Rectal smooth muscle tissue (tissue), 1 donor: Measurements from ENCODE around the gene FHIP1A.
A peak's percentile ranks its signal among the peaks of the same experiment; 100 is the strongest.
"Not testable (repeated sequence)": the region's sequence is repeated elsewhere in the genome, so short reads cannot be mapped to it uniquely, and the experiment has no call there.

Experiments used
- H3K27ac ChIP-seq: one replicate; pipeline ENCODE4 v1.7.0; 2013; ENCODE audit warnings: low read depth, low read length, inconsistent platforms
- H3K27me3 ChIP-seq: one replicate; pipeline ENCODE4 v1.7.0; 2013; ENCODE audit warnings: low read length; ENCODE audit not compliant: control insufficient read depth, insufficient read depth
- H3K36me3 ChIP-seq: one replicate; pipeline ENCODE4 v1.7.0; 2013; ENCODE audit warnings: low read length; ENCODE audit not compliant: control insufficient read depth, insufficient read depth
- H3K4me1 ChIP-seq: one replicate; pipeline ENCODE4 v1.7.0; 2013; ENCODE audit warnings: low read length; ENCODE audit not compliant: control insufficient read depth, insufficient read depth
- H3K4me3 ChIP-seq: one replicate; pipeline ENCODE4 v1.7.0; 2013; ENCODE audit warnings: low read length
- H3K9ac ChIP-seq: one replicate; pipeline ENCODE4 v1.7.0; 2013; ENCODE audit warnings: low read length

Gene FHIP1A

DNA sequence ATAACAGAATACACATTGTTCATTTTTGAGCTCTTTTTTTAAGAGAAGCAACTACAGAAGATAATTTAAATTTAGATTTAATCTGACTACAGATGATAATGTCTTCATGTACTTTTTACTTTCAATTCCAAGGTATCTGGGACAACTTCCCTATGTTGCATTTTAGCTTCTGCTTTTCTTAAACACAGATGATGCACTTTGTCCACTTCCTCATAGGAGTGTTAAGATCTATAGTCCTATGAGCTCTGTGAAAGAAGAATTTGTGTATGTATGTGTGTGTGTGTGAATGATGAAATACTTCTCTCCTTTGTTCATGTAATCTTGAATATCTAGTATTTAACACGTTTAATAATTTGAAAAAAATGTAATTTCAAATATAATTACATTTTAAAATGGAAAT is 5.3 kb upstream of the FHIP1A start:
- no peak overlapping the region for H3K27ac ChIP-seq
- H3K4me1 ChIP-seq = peaks cover 2% of the 10 kb centered on the region
- H3K36me3 ChIP-seq = no peaks in the 10 kb centered on the region
- H3K27me3 ChIP-seq = no peaks in the 10 kb centered on the region
- no peak overlapping the region for H3K4me3 ChIP-seq
- no peak overlapping the region for H3K9ac ChIP-seq

DNA sequence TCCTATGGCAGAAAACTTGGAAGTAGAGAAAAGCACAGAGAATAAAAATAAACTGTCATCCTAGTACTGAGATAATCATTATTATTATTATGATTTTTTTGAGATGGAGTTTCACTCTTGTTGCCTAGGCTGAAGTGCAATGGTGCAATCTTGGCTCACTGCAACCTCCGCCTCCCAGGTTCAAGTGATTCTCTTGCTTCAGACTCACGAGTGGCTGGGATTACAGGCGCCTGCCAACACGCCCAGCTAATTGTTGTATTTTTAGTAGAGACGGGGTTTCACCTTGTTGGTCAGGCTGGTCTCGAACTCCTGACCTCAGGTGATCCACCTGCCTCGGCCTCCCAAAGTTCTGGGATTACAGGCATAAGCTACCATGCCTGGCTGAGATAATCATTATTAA is 4.2 kb upstream of the FHIP1A start:
- H3K4me1 ChIP-seq = not testable (repeated sequence)

DNA sequence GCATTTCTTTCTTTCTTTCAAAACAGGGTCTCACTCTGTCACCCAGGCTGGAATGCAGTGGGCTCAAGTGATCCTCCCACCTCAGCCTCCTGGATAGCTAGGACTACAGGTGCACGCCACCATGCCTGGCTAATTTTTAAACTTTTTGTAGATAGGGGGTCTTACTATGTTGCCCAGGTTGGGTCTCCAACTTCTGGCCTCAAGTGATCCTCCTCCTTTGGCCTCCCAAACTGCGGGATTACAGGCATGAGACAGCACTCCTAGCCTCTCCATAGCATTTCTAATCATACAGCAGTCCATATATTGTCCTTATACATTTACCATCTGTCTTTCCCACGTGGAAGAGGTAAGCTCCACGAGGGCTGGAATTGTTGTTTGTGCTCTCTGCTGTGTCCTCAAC is 2.0 kb upstream of the FHIP1A start:
- Histone ChIP-seq H3K27ac (no peak overlapping the region), H3K36me3 (no peaks in the 10 kb centered on the region), H3K9ac (no peak overlapping the region), H3K4me1 (peaks cover 2% of the 10 kb centered on the region), H3K27me3 (no peaks in the 10 kb centered on the region), H3K4me3 (no peak overlapping the region)

More for the DNA sequence above, 4.2 kb upstream of the FHIP1A start:
- not testable (repeated sequence) for H3K4me3 ChIP-seq, H3K36me3 ChIP-seq, H3K27me3 ChIP-seq, H3K9ac ChIP-seq, H3K27ac ChIP-seq

DNA sequence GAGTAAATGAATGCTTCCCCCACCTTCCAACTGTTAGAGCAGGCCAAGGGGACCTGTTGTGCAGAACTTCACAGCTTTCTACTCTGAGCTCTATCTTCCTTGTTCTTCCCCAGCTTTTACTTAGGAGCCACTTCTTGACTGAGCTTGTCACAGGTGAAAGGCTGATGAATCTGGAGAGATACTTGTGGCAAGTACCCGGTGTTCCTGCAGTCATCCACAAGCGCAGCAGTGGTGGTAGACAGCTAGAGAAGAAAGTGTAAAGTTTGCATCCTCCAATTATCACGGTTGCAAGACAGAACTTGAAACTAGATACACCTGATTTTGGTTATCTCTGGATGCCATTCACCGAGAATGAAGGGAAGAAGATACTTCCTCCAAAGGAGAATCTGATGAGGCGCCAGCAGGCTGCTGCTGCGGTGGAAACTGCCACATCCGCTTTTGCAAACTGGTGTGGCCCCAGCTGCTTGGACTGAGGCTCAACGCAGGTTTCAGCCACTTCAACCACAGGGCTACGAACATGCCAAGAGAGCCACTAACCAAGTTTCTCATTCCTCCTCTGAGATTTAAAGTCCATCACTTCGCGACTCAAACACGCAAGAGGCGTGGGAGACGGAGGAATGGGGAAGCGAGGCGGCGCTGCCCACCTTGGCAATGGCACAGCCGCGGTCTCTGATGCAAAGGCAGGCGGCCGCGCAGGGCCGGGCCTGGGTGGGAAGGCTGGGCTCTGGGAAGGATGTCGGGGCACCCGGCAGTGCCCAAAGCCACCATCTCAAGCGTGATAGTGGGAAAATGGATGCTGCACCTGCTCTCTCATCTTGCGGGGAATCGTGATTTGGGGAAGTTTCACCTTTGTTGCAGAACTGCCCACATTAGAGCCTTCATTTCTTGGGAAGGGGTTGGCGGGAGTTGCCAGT is 1.3 kb upstream of the FHIP1A start:
- H3K9ac ChIP-seq = peak overlapping the region; percentile 38
- H3K36me3 ChIP-seq = no peaks in the 10 kb centered on the region
- peaks cover 2% of the 10 kb centered on the region for H3K4me1 ChIP-seq
- H3K27me3 ChIP-seq = no peaks in the 10 kb centered on the region
- peak overlapping the region; percentile 78 for H3K4me3 ChIP-seq
- H3K27ac ChIP-seq = no peak overlapping the region

DNA sequence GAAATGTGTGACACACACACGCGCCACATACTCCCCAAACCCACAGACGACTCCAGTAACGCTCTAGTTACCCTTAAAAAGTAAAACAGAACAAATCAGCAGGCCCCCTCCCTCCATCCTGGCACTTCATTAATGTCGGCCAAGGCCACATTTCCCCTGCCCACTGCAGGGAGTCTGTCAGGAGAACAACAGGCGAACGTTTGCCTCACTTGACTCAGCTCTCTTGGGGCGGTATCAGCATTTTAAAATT is 671 bp upstream of the FHIP1A start:
- H3K27ac ChIP-seq = no peak overlapping the region
- peak overlapping the region; percentile 38 for H3K9ac ChIP-seq

DNA sequence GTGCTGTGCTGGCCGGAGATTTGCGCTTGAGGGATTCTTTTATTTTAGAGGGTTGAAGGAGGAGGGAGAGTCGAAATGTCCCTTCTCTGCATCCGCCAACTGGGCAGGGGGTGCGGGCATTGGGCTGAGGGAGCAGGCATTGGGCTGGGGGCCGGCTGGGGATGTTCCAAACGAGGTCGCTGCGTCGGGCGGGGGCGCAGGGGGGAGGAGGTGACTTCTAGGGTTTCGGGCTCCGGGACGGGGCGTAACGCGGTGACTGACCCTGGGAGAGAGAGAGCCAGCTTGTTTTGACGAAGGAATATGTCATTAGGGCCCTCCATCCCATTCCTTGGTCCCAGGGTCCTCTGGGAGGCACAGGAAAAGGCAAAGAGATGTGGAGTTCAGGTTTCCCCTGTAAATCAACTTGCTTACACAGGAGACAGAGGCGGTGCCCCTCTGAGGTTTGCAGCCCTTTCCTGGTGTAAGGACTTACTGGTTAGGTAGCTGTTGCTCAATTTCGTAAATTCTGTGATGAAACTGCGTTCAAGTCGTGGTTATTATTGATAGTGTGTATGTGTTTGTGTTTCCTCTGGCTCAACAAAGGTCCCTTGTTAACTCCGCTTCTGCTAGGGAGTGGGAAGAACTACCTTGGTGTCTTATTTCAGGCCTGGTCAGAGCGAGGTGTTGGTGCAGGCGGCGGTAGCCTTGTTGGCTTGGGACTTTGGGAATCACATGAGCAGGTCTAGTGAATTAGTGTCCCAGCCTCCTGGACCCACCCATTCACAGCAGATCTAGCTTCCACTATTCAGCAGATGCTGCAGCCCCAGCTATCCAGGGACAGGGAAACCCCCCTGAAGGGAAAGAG is 716 bp downstream of the FHIP1A start:
- no peak overlapping the region for H3K9ac ChIP-seq
- no peaks in the 10 kb centered on the region for H3K27me3 ChIP-seq
- H3K36me3 ChIP-seq = no peaks in the 10 kb centered on the region
- peak overlapping the region; percentile 50 for H3K4me3 ChIP-seq
- H3K4me1 ChIP-seq = peaks cover 2% of the 10 kb centered on the region
- no peak overlapping the region for H3K27ac ChIP-seq

More for the DNA sequence above, 671 bp upstream of the FHIP1A start:
- no peaks in the 10 kb centered on the region for H3K36me3 ChIP-seq
- peaks cover 2% of the 10 kb centered on the region for H3K4me1 ChIP-seq
- H3K27me3 ChIP-seq = no peaks in the 10 kb centered on the region
- H3K4me3 ChIP-seq = peak overlapping the region; percentile 78

DNA sequence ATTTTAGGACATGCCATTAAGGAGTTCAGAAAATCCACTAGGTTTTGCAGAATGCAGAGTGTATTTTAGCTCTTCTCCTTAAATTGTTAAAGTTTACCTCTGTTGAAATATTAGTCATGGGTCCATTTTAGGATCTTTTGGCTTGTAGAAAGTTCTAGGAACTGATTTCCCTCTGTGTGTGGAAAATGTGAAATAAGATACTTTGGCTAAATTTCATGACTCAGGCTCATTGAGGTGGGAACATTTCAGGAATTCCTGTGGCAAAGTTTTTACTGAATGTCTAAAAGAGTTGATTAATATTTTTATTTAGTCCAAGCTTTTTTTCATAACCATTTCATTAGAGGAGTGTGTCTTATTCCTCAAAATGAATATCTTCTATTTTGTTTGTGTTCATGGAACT is 7.0 kb downstream of the FHIP1A start:
- H3K4me1 ChIP-seq = no peaks in the 10 kb centered on the region
- H3K27me3 ChIP-seq = no peaks in the 10 kb centered on the region
- H3K27ac ChIP-seq = no peak overlapping the region
- H3K36me3 ChIP-seq = no peaks in the 10 kb centered on the region
- H3K4me3 ChIP-seq = no peak overlapping the region
- no peak overlapping the region for H3K9ac ChIP-seq

DNA sequence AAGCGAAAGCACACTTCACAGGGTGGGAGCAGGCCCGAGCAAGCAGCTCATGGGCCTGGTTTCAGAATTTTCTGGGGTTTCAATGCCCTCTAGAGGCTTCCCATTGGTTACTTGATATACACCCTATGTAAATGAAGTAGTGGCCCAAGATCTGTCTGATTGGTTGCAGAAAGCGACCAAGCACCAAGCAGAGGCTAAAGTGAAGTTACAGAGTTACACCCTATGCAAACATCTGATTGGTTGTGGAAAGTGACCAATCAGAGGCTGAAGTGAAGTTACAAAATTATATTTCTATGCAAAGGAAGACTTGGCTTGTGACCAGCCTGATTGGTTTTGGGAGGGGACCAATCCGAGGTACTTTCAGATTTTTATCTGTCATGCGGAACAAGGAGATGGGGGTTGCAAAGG is 8.2 kb downstream of the FHIP1A start:
- no peaks in the 10 kb centered on the region for H3K27me3 ChIP-seq
- no peak overlapping the region for H3K27ac ChIP-seq
- no peak overlapping the region for H3K4me3 ChIP-seq
- H3K9ac ChIP-seq = no peak overlapping the region
- no peaks in the 10 kb centered on the region for H3K36me3 ChIP-seq
- H3K4me1 ChIP-seq = no peaks in the 10 kb centered on the region

DNA sequence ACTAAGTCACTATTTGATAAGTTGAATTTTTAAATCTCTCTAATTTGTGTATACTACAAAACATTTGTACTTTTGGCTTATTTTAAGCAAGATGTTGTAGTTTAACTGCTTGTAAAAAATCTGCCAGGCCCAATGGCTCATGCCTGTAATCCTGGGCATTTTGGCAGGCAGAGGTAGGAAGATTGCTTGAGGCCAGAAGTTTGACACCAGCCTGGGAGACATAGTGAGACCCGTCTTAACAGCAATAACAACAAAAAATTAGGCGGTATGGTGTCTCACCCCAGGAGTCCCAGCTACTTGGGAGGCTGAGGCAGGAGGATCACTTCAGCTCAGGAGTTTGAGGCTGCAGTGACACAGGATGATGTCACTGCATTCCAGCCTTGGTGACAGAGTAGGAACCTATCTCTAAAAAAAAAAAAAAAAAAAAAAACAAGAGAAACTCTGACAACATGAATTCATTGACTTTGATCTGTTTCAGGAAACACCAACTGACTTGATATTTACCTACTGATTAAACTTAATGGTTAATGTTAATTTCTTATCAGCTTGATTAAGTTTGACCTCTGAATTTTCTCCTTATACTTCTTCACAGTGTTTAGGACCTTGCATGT is 8.9 kb downstream of the FHIP1A start:
- H3K4me3 ChIP-seq = no peak overlapping the region
- H3K27ac ChIP-seq = no peak overlapping the region
- no peaks in the 10 kb centered on the region for H3K36me3 ChIP-seq
- no peak overlapping the region for H3K9ac ChIP-seq
- H3K27me3 ChIP-seq = no peaks in the 10 kb centered on the region
- no peaks in the 10 kb centered on the region for H3K4me1 ChIP-seq

DNA sequence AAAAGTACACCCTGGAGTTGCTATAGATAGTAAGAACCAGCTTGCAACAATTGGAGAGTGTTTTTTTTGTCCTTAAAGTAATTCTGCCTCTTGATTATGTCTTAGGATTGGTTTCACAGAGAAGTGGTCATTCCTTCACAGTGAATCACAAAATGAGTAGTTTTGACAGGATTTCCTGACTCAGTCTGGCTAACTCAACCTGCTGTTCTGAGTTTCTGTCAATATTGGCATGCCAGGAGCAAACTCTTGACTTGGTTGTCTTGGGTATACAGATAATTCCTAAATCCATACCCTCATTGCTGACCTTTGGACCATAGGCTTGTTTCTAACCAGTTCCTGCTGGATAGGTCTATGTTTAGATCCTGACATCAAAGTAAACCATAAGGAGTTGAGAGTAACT is 9.4 kb downstream of the FHIP1A start:
- Histone ChIP-seq H3K27me3 (no peaks in the 10 kb centered on the region), H3K4me1 (no peaks in the 10 kb centered on the region), H3K9ac (no peak overlapping the region), H3K36me3 (no peaks in the 10 kb centered on the region), H3K27ac (no peak overlapping the region), H3K4me3 (no peak overlapping the region)

DNA sequence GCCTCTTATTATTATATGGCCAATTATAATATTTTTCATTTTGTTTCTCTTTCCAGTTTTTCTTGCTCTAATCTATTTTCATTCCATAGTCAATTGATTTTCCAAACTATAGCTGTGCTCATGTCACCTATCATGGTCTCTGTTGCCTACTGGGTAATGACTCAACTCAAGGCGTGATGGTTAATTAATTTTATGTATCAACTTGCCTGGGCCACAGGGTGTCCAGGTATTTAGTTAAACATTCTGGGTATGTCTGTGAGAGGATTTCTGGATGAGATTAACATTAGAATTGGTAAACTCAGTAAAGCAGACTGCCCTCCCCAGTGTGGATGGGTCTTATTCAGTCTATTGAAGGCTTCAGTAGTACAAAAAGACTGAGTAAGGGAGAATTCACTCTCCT is 9.9 kb downstream of the FHIP1A start:
- Histone ChIP-seq H3K27me3 (no peaks in the 10 kb centered on the region), H3K27ac (no peak overlapping the region), H3K4me3 (no peak overlapping the region), H3K36me3 (no peaks in the 10 kb centered on the region), H3K4me1 (no peaks in the 10 kb centered on the region), H3K9ac (no peak overlapping the region)

DNA sequence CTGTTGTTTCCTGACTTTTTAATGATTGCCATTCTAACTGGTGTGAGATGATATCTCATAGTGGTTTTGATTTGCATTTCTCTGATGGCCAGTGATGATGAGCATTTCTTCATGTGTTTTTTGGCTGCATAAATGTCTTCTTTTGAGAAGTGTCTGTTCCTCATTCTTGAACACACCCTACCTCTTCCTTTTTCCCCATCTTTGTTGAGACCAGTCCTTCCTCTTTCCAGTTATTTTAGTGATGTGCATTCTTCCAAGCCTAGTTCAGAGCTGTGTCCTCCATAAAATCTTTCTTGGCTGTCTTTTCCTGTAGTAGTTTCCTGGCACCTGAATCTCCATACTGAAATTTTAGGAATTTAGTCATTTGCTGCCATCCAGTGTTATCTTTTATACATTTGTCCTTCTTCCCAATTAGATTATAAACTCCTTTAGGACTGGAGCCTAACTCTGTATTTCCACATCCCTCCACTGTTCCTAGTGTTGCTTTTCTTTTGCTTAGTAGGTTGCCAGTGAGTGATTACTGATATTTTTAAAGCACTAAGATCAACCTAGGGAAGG is 11.4 kb downstream of the FHIP1A start:
- no peaks in the 10 kb centered on the region for H3K27me3 ChIP-seq
- no peak overlapping the region for H3K27ac ChIP-seq
- no peaks in the 10 kb centered on the region for H3K4me1 ChIP-seq
- H3K9ac ChIP-seq = no peak overlapping the region
- H3K4me3 ChIP-seq = no peak overlapping the region
- H3K36me3 ChIP-seq = no peaks in the 10 kb centered on the region
